Brain microvascular endothelial cell (primary cell): Measurements from ENCODE around the gene CORO7.
"Not testable (repeated sequence)": the region's sequence is repeated elsewhere in the genome, so short reads cannot be mapped to it uniquely, and the experiment has no call there.

ENCODE experiments used
- DNase-seq: peaks from one replicate; pipeline ENCODE4 v3.0.0-alpha.2; 2020
- H3K27ac ChIP-seq: fragments of 250-450 bp; sonication (Bioruptor Pico); 2 replicates; pipeline ENCODE4 v1.5.1; 2020; ENCODE audit warnings: mild to moderate bottlenecking, moderate library complexity
- H3K27me3 ChIP-seq: fragments of 250-450 bp; sonication (Bioruptor Pico); replicated peaks from 2 replicates; pipeline ENCODE4 v1.5.1; 2020; ENCODE audit warnings: mild to moderate bottlenecking
- H3K36me3 ChIP-seq: fragments of 250-450 bp; sonication (Bioruptor Pico); replicated peaks from 2 replicates; pipeline ENCODE4 v1.5.1; 2020; ENCODE audit warnings: mild to moderate bottlenecking
- H3K4me3 ChIP-seq: 2 replicates; pipeline ENCODE4 v1.5.1; 2011; ENCODE audit warnings: low read depth, mild to moderate bottlenecking, control low read depth, low read length, moderate library complexity
- in situ Hi-C: cut with HindIII; loops from 2 replicates; pipeline ENCODE4 v1.10.0; 2017; ENCODE audit warnings: low sequenced_read_pairs, low pct_ligation_motif_present
- TF ChIP-seq, protein P1 (sequence below): IDR thresholded peaks from 2 replicates; pipeline ENCODE4 v1.5.1; 2011; ENCODE audit warnings: low read depth, mild to moderate bottlenecking, moderate library complexity, low read length, control low read depth, inconsistent platforms; ENCODE audit errors: missing control alignments

The CORO7 gene

DNA sequence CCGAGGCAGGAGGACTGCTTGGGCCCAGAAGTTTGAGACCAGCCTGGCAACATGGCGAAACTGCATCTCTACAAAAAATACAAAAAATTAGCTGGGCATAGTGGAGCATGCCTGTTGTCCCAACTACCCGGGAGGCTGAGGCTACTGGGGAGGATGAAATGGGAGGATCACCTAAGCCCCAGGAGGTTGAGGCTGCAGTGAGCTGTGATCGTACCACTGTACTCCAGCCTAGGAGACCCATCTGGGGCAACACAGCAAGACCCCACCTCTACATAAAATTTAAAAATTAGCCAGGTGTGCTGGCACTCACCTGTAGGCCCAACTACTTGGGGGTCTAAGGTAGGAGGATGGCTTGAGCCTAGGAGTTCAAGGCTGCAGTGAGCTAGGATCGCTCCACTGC is 67.1 kb downstream of the CORO7 start:
- Histone ChIP-seq H3K27ac (no peak overlapping the region), H3K36me3 (no peaks in the 10 kb centered on the region), H3K27me3 (no peaks in the 10 kb centered on the region), H3K4me3 (no peak overlapping the region)
- in situ Hi-C loops: no loop called here
- DNase-seq: no peak
- TF ChIP-seq, protein P1, sequence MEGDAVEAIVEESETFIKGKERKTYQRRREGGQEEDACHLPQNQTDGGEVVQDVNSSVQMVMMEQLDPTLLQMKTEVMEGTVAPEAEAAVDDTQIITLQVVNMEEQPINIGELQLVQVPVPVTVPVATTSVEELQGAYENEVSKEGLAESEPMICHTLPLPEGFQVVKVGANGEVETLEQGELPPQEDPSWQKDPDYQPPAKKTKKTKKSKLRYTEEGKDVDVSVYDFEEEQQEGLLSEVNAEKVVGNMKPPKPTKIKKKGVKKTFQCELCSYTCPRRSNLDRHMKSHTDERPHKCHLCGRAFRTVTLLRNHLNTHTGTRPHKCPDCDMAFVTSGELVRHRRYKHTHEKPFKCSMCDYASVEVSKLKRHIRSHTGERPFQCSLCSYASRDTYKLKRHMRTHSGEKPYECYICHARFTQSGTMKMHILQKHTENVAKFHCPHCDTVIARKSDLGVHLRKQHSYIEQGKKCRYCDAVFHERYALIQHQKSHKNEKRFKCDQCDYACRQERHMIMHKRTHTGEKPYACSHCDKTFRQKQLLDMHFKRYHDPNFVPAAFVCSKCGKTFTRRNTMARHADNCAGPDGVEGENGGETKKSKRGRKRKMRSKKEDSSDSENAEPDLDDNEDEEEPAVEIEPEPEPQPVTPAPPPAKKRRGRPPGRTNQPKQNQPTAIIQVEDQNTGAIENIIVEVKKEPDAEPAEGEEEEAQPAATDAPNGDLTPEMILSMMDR: no peak

DNA sequence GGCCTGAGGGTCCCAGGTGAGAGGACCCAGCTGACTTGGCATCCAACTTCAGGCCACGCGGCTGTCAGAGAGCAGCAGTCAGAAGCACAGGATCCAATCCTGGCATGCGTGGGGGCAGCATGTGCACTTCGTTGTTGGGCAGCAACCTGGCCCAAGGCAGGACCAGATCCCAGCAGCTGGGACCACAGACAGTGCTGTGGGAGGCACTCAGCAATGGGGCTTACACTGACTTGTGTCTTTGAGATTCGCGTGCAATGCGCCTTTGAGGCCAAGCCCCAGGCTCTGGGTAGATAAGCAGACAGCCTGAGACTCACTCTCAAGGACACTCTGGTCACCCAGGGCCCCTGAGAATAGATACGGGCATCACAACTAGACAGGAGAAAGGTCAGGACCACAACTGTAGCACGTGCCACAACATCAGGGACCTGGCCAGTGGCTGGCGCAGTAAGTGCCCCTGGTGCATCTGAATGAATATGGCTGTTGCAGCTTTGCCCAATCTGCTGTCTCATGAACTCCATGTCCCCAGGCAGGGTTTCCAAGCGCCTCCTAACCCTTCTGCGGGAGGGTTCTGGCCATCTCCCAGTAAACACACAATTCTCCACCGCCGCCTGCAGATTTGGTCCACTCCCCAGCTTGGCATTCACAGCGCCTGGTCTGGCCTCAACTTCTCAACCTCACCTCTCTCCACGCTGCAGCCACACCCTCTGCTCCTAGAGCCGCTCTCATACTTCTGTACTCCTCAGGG is 68.5 kb downstream of the CORO7 start:
- H3K27me3 ChIP-seq: no peaks in the 10 kb centered on the region
- no peaks in the 10 kb centered on the region for H3K36me3 ChIP-seq
- DNase-seq: no peak
- H3K4me3 ChIP-seq: no peak overlapping the region
- in situ Hi-C loops: no loop called here
- TF ChIP-seq, protein P1: no peak
- H3K27ac ChIP-seq: no peak overlapping the region

DNA sequence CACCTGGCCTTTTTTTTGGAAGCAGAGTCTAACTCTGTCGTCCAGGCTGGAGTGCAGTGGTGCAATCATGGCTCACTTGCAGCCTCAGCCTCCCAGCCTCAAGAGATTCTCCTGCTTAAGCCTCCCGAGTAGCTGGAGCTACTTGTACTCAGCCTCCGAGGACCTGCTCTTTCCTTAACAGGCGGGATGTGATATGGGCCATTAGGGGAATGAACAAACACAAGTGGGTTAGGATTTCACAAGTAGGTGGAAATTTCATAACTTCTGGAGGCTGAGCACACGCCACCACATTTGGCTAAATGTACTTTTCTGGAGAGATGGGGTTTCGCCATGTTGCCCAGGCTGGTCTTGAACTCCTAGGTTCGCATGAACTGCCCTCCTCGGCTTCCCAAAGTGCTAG is 69.4 kb downstream of the CORO7 start:
- in situ Hi-C loops: no loop called here
- Histone ChIP-seq H3K27ac (no peak overlapping the region), H3K27me3 (no peaks in the 10 kb centered on the region), H3K36me3 (no peaks in the 10 kb centered on the region), H3K4me3 (no peak overlapping the region)
- TF ChIP-seq, protein P1: no peak
- DNase-seq: no peak

DNA sequence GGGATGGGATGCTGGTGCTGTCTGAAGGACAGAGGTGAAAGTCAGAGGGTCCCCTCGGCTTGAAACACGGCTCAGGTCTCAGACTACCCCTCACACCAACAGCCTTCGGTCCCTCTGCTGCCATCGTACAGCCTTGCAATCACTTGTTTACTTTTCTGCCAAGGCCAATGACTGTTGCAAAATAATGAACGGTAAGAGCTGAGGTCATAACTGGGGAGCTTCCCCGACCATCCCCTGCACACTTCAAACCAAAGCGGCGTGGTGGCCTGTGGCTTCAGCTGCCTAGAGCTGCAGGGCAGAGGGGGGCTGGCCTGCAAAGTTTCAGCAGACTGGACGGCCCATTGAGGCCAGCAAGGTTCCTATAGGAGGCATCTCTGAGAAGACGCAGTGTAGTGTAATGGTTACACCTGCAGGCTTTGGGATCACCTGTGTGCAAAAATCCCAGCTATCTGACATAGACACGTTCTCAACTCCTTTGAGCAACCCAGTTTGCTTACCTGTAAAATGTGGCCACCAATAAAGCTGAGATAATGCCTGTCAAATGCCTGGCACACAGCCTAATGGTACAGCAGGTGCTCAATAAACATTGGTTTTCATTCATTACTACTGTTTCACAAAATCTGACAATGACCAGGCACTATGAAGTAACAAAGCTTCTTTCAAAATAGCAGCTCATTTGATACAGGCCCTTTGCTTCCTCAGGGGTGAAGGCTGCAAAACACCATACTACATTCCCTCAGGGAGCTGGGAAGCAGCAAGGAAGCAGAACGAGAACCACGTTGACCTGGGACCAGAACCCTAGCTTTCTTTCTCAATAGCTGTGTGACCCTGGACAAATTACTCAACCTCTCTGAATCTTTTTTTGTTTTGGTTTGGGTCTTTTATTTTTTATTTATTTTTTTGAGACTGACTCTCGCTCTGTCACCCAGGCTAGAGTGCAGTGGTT is 70.3 kb downstream of the CORO7 start:
- no peak for DNase-seq
- Histone ChIP-seq H3K27ac (no peak overlapping the region), H3K27me3 (no peaks in the 10 kb centered on the region), H3K36me3 (no peaks in the 10 kb centered on the region), H3K4me3 (no peak overlapping the region)
- TF ChIP-seq, protein P1: no peak
- in situ Hi-C loops: no loop called here

DNA sequence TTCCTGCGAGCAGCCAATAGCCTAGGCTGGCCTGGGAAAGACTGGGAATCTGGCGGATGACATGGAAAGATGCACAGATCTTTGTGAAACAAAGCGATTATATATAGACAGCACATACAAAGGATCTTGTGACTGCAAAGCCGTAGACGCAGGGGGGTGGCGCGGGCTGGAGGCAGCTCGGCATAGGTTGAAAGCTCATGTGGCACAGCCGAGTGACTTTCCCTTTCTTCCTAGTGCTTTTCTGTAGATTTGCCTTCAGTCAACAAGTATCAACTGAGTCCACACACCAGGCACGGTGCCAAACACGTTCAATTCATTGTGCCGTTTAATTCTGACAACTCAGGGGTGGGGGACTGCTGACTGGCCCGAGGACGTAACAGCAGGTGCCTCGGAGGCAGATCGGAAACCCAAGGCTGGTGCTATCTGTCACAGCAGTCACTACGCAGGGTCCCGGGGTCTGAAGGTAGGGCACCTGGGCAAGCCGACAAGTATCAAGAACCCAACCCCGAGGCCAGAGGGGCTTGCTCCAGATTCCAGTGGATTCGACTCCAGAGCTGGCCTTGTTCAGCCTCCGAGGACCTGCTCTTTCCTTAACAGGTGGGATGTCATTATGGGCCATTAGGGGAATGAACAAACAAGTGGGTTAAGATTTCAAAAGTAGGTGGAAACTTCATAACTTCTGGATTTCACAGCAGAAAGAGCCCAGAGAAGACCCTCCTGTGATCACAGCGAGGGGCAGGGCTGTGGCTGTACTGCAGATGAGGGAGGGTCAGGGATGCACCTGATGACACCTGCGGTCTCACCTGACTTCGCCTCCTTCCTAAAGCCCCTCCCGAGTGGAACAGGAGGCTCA is 71.2 kb downstream of the CORO7 start:
- no peak for DNase-seq
- in situ Hi-C loops: no loop called here
- TF ChIP-seq, protein P1: no peak
- Histone ChIP-seq H3K27ac (no peak overlapping the region), H3K36me3 (peaks cover 4% of the 10 kb centered on the region), H3K27me3 (no peaks in the 10 kb centered on the region), H3K4me3 (no peak overlapping the region)

DNA sequence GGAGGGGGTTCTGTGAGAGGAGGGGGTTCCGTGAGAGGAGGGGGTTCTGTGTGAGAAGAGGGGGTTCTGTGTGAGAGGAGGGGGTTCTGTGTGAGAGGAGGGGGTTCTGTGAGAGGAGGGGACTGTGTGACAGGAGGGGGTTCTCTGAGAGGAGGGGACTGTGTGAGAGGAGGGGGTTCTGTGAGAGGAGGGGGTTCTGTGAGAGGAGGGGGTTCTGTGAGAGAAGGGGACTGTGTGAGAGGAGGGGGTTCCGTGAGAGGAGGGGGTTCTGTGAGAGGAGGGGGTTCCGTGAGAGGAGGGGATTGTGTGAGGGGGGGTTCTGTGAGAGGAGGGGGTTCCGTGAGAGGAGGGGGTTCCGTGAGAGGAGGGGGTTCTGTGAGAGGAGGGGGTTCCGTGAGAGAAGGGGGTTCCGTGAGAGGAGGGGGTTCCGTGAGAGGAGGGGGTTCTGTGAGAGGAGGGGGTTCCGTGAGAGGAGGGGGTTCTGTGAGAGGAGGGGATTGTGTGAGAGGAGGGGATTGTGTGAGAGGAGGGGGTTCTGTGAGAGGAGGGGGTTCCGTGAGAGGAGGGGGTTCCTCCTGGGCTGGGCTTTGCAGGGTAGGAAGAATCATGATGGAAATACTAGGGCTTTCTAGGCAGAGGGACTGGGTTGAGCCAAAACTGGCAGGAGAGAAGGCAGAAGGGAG is 72.0 kb downstream of the CORO7 start:
- H3K36me3 ChIP-seq, DNase-seq, H3K4me3 ChIP-seq, in situ Hi-C loops, H3K27ac ChIP-seq, H3K27me3 ChIP-seq: not testable (repeated sequence)
